Body of pancreas (tissue), 4 donors: ENCODE measurements around the gene KIF2C.

Experiments used
- CTCF ChIP-seq, 7 experiments: fragments of 450-650 bp in 4 of 7; fragments of 200-600 bp in 3 of 7; sonication (generic) in 3 of 7; IDR thresholded peaks; one replicate each; pipeline ENCODE4 v1.5.1; 2016 to 2019; ENCODE audit warnings: antibody characterized with exemption in 7 of 7
- POLR2A ChIP-seq, 3 donors: fragments of 450-650 bp; IDR thresholded peaks; one replicate each; pipeline ENCODE4 v1.6.1; 2016; ENCODE audit warnings: antibody characterized with exemption in 3 of 3, mild to moderate bottlenecking in 2 of 3

- no peak for TF ChIP-seq CTCF (IDR thresholded peaks at IDR 0.05)
- TF ChIP-seq POLR2A (IDR thresholded peaks at IDR 0.05) = no peak
Observed at GRCh38 chr1:44733784-44734183, 5.9 kb upstream of the KIF2C start.
